AG10803 (cell line): Measurements from ENCODE around the gene CHCHD3.

Experiments used
- DNase-seq: peaks from one replicate; pipeline ENCODE4 v3.0.0; 2010; ENCODE audit warnings: low read depth
- H3K4me3 ChIP-seq: 2 replicates; pipeline ENCODE4 v1.5.1; 2011; ENCODE audit warnings: mild to moderate bottlenecking, low read length, control low read depth
- TF ChIP-seq, protein P1 (sequence below): conservative IDR thresholded peaks from 2 replicates; pipeline ENCODE4 v1.5.1; 2011; ENCODE audit warnings: mild to moderate bottlenecking, low read length, control low read depth, inconsistent platforms

The CHCHD3 gene

GRCh38 chr7:132882714-132883428, 199.0 kb downstream of the CHCHD3 start:
- no peak for DNase-seq

GRCh38 chr7:132881317-132881716, 200.6 kb downstream of the CHCHD3 start:
- TF ChIP-seq, protein P1, sequence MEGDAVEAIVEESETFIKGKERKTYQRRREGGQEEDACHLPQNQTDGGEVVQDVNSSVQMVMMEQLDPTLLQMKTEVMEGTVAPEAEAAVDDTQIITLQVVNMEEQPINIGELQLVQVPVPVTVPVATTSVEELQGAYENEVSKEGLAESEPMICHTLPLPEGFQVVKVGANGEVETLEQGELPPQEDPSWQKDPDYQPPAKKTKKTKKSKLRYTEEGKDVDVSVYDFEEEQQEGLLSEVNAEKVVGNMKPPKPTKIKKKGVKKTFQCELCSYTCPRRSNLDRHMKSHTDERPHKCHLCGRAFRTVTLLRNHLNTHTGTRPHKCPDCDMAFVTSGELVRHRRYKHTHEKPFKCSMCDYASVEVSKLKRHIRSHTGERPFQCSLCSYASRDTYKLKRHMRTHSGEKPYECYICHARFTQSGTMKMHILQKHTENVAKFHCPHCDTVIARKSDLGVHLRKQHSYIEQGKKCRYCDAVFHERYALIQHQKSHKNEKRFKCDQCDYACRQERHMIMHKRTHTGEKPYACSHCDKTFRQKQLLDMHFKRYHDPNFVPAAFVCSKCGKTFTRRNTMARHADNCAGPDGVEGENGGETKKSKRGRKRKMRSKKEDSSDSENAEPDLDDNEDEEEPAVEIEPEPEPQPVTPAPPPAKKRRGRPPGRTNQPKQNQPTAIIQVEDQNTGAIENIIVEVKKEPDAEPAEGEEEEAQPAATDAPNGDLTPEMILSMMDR: no peak
- no peak overlapping the region for H3K4me3 ChIP-seq
- no peak for DNase-seq

More at GRCh38 chr7:132882714-132883428, 199.0 kb downstream of the CHCHD3 start:
- TF ChIP-seq, protein P1: no peak
- no peak overlapping the region for H3K4me3 ChIP-seq

GRCh38 chr7:132879579-132879978, 202.3 kb downstream of the CHCHD3 start:
- no peak for DNase-seq
- TF ChIP-seq, protein P1: no peak

DNA sequence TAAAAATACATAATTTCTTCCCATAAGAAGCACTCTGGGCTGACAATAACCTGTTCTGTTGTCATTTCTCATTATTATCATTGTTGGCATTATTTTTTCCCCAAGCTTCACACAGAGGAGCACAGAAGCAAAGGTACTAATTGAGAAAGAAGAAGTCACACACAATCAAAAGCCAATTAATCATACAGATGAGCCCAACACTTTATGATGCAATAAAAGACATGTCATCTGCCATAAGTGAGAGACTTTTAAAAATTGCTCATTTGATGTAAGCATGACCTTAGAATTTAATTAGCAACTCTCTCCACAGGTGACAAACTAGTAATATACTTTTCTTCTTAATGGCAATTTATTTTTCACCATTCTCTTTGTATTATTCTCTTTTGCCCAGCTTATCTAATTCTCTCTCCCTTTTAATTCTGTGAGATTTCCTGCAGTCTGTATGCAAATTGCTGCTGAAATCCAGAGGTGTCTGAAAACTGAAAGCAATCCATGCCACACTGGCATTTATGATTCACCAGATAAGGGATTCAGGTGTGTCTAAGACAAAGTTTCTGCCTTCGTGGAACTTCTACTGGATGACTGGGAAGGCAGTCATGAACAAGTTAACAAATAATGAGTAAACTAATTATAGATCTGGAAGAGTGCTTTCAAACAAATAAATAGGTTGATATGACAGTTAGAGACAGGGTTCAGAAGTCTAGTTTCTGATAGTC, 203.5 kb downstream of the CHCHD3 start:
- TF ChIP-seq, protein P1: no peak
- H3K4me3 ChIP-seq: no peak overlapping the region
- DNase-seq: no peak

More at GRCh38 chr7:132879579-132879978, 202.3 kb downstream of the CHCHD3 start:
- H3K4me3 ChIP-seq: no peak overlapping the region

DNA sequence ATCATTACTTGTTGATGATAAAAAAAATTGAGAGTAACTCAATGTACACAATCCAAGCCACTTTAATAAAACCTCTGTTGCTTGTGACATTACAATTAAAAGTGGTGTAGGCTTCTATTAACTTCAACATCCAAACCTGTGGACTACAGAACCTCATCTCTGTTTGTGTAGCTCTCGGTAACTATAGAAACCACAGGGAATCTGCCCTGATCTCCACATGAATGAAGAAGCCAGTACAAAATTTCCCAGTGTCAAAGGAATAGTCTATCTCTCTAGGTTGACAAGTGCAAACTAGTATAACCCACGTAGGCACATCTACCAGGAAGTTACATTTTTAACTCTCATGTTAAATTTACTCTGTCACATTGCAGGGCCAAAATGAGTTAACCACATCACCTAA, 204.3 kb downstream of the CHCHD3 start:
- TF ChIP-seq, protein P1: no peak
- no peak for DNase-seq
- no peak overlapping the region for H3K4me3 ChIP-seq

GRCh38 chr7:132876576-132876975, 205.3 kb downstream of the CHCHD3 start:
- H3K4me3 ChIP-seq: no peak overlapping the region
- TF ChIP-seq, protein P1: no peak
- DNase-seq: no peak

GRCh38 chr7:132872034-132872433, 209.9 kb downstream of the CHCHD3 start:
- TF ChIP-seq, protein P1: no peak
- no peak overlapping the region for H3K4me3 ChIP-seq
- no peak for DNase-seq
